HEK293 (cell line): Measurements from ENCODE around the gene EPHA6.
"Not testable (repeated sequence)": the region's sequence is repeated elsewhere in the genome, so short reads cannot be mapped to it uniquely, and the experiment has no call there.

Experiments used
- CTCF ChIA-PET: fragments of 350-600 bp; formaldehyde crosslinking; extraction: SDS; loops from one replicate; lab custom pipeline; 2021; ENCODE audit warnings: antibody characterized with exemption; lab: Yijun Ruan, JAX
- POLR2A ChIA-PET: fragments of 300-600 bp; formaldehyde crosslinking; extraction: SDS; loops from one replicate; lab custom pipeline; 2020; ENCODE audit warnings: antibody characterized with exemption, inconsistent platforms; lab: Yijun Ruan, JAX
- H3K27ac ChIP-seq: fragments of 200-500 bp; sonication (Bioruptor generic); 2 replicates; pipeline ENCODE4 v1.5.1; 2014; ENCODE audit warnings: low read depth, low read length, control low read depth, inconsistent platforms; ENCODE audit errors: extremely low read depth
- H3K36me3 ChIP-seq, 2 experiments: fragments of 200-500 bp in 1 of 2; sonication (Bioruptor generic) in 1 of 2; 1 replicate in 1 of 2; 2 replicates in 1 of 2; pipeline ENCODE4 v1.5.1; 2014 to 2017; ENCODE audit warnings: inconsistent platforms in 2 of 2, low read length in 2 of 2; ENCODE audit not compliant: control insufficient read depth in 2 of 2, insufficient read depth in 1 of 2
- H3K4me1 ChIP-seq: fragments of 200-500 bp; sonication (Bioruptor generic); 2 replicates; pipeline ENCODE4 v1.5.1; 2014; ENCODE audit warnings: mild to moderate bottlenecking, low read length, inconsistent platforms; ENCODE audit not compliant: control insufficient read depth, insufficient read depth
- H3K4me3 ChIP-seq: 2 replicates; pipeline ENCODE4 v1.5.1; 2011; ENCODE audit warnings: low read depth, mild to moderate bottlenecking, control low read depth, low read length, moderate library complexity
- H3K9me3 ChIP-seq: fragments of 200-500 bp; sonication (Bioruptor generic); 2 replicates; pipeline ENCODE4 v1.5.1; 2014; ENCODE audit warnings: low read depth, low read length, inconsistent platforms; ENCODE audit not compliant: control insufficient read depth, insufficient read depth
- ELK4 ChIP-seq: IDR thresholded peaks from 2 replicates; pipeline ENCODE4 v1.6.1; 2011; ENCODE audit warnings: mild to moderate bottlenecking, low read depth, low read length, borderline replicate concordance
- GLI4 ChIP-seq: fragments of 450-650 bp; formaldehyde crosslinking; IDR thresholded peaks from 2 replicates; pipeline ENCODE4 v1.5.1; 2016; ENCODE audit warnings: missing biosample characterization, missing genetic modification characterization
- REPIN1 ChIP-seq: fragments of 450-650 bp; formaldehyde crosslinking; IDR thresholded peaks from 2 replicates; pipeline ENCODE4 v1.5.1; 2017; ENCODE audit warnings: missing biosample characterization, missing genetic modification characterization, low read depth
- SETDB1 ChIP-seq: IDR thresholded peaks from one replicate; pipeline ENCODE4 v1.6.1; 2017; ENCODE audit warnings: mild to moderate bottlenecking, low read length, moderate library complexity, mixed read lengths; ENCODE audit not compliant: insufficient read length
- SP2 ChIP-seq: fragments of 450-650 bp; formaldehyde crosslinking; IDR thresholded peaks from 2 replicates; pipeline ENCODE4 v1.5.1; 2016; ENCODE audit warnings: missing biosample characterization, missing genetic modification characterization
- SP3 ChIP-seq: fragments of 450-650 bp; formaldehyde crosslinking; IDR thresholded peaks from 2 replicates; pipeline ENCODE4 v1.5.1; 2016; ENCODE audit warnings: missing biosample characterization, missing genetic modification characterization
- ZBTB1 ChIP-seq: fragments of 450-650 bp; formaldehyde crosslinking; IDR thresholded peaks from 2 replicates; pipeline ENCODE4 v1.5.1; 2016; ENCODE audit warnings: missing biosample characterization, missing genetic modification characterization
- ZBTB21 ChIP-seq: fragments of 450-650 bp; formaldehyde crosslinking; IDR thresholded peaks from 2 replicates; pipeline ENCODE4 v1.5.1; 2017; ENCODE audit warnings: missing biosample characterization, missing genetic modification characterization
- ZBTB48 ChIP-seq: fragments of 450-650 bp; formaldehyde crosslinking; IDR thresholded peaks from 2 replicates; pipeline ENCODE4 v1.5.1; 2016; ENCODE audit warnings: missing biosample characterization, missing genetic modification characterization
- ZFHX2 ChIP-seq: fragments of 450-650 bp; formaldehyde crosslinking; conservative IDR thresholded peaks from 2 replicates; pipeline ENCODE4 v1.5.1; 2016; ENCODE audit warnings: missing biosample characterization, missing genetic modification characterization
- ZNF112 ChIP-seq: fragments of 450-650 bp; formaldehyde crosslinking; IDR thresholded peaks from 2 replicates; pipeline ENCODE4 v1.5.0; 2017; ENCODE audit warnings: missing biosample characterization, missing genetic modification characterization
- ZNF16 ChIP-seq: fragments of 450-650 bp; formaldehyde crosslinking; IDR thresholded peaks from 2 replicates; pipeline ENCODE4 v1.5.1; 2016; ENCODE audit warnings: low read depth, missing biosample characterization, missing genetic modification characterization
- ZNF175 ChIP-seq: fragments of 450-650 bp; formaldehyde crosslinking; IDR thresholded peaks from 2 replicates; pipeline ENCODE4 v1.5.1; 2016; ENCODE audit warnings: missing biosample characterization, missing genetic modification characterization
- ZNF18 ChIP-seq: fragments of 450-650 bp; formaldehyde crosslinking; IDR thresholded peaks from 2 replicates; pipeline ENCODE4 v1.5.1; 2016; ENCODE audit warnings: missing biosample characterization, missing genetic modification characterization
- ZNF184 ChIP-seq: fragments of 450-650 bp; IDR thresholded peaks from 2 replicates; pipeline ENCODE4 v1.5.1; 2018; ENCODE audit warnings: missing biosample characterization, mild to moderate bottlenecking, missing genetic modification characterization
- ZNF239 ChIP-seq: fragments of 450-650 bp; formaldehyde crosslinking; IDR thresholded peaks from 2 replicates; pipeline ENCODE4 v1.5.1; 2016; ENCODE audit warnings: missing biosample characterization, missing genetic modification characterization
- ZNF248 ChIP-seq: fragments of 450-650 bp; formaldehyde crosslinking; IDR thresholded peaks from 2 replicates; pipeline ENCODE4 v1.5.1; 2017; ENCODE audit warnings: missing biosample characterization, missing genetic modification characterization
- ZNF341 ChIP-seq: fragments of 450-650 bp; formaldehyde crosslinking; IDR thresholded peaks from 2 replicates; pipeline ENCODE4; 2016; ENCODE audit warnings: low read depth, missing biosample characterization, missing genetic modification characterization
- ZNF423 ChIP-seq: fragments of 450-650 bp; formaldehyde crosslinking; IDR thresholded peaks from 2 replicates; pipeline ENCODE4 v1.5.1; 2016; ENCODE audit warnings: missing biosample characterization, missing genetic modification characterization
- ZNF510 ChIP-seq: fragments of 450-650 bp; formaldehyde crosslinking; IDR thresholded peaks from 2 replicates; pipeline ENCODE4 v1.5.1; 2018; ENCODE audit warnings: mild to moderate bottlenecking, missing genetic modification characterization, missing biosample characterization; ENCODE audit not compliant: insufficient replicate concordance
- ZNF560 ChIP-seq: fragments of 450-650 bp; formaldehyde crosslinking; IDR thresholded peaks from 2 replicates; pipeline ENCODE4 v1.5.1; 2017; ENCODE audit warnings: missing biosample characterization, missing genetic modification characterization, borderline replicate concordance
- ZNF692 ChIP-seq: fragments of 450-650 bp; formaldehyde crosslinking; IDR thresholded peaks from 2 replicates; pipeline ENCODE4 v1.5.1; 2016; ENCODE audit warnings: missing biosample characterization, missing genetic modification characterization

Gene EPHA6

GRCh38 chr3:97510795-97511194 is 696.4 kb downstream of the EPHA6 start (continued):
- TF ChIP-seq ELK4 (no peak), ZFHX2 (tag by site-specific recombination) (no peak), GLI4 (tag by site-specific recombination) (no peak), ZBTB48 (tag by site-specific recombination) (no peak), SETDB1 (no peak), ZNF175 (no peak), ZNF184 (no peak), ZNF248 (no peak), ZNF18 (no peak), SP3 (tag by site-specific recombination) (no peak), ZNF239 (tag by site-specific recombination) (no peak)

- Histone ChIP-seq H3K9me3 (no peaks in the 10 kb centered on the region), H3K4me3 (no peak overlapping the region), H3K36me3 (no peaks in the 10 kb centered on the region), H3K27ac (no peak overlapping the region), H3K4me1 (no peaks in the 10 kb centered on the region)
- ChIA-PET POLR2A (no interaction called here), CTCF (interaction anchor here (0.6 kb wide), 1 partner anchor 19 kb away, joined by 5 read pairs; no protein-coding TSS in a partner anchor)
- no peak for TF ChIP-seq ZNF692 (tag by site-specific recombination)
- TF ChIP-seq ZNF184: no peak
- no peak for TF ChIP-seq ZNF510 (tag by site-specific recombination)
- no peak for TF ChIP-seq SP2 (tag by site-specific recombination)
Observed at GRCh38 chr3:97515076-97515475, 700.7 kb downstream of the EPHA6 start.

- H3K9me3 ChIP-seq: no peaks in the 10 kb centered on the region
- H3K4me1 ChIP-seq: no peaks in the 10 kb centered on the region
- CTCF ChIA-PET: no interaction called here
- H3K27ac ChIP-seq: no peak overlapping the region
- no peaks in the 10 kb centered on the region for H3K36me3 ChIP-seq
- POLR2A ChIA-PET: no interaction called here
- TF ChIP-seq ZNF560 (tag by site-specific recombination) (no peak), REPIN1 (tag by site-specific recombination) (no peak), ZBTB1 (no peak), ZNF423 (tag by site-specific recombination) (no peak), ZNF341 (tag by site-specific recombination) (no peak), ZNF112 (tag by site-specific recombination) (no peak), ZNF248 (no peak), ZBTB21 (no peak), ZNF16 (tag by site-specific recombination) (no peak)
- TF ChIP-seq, all 188 proteins: peak for 0
- H3K4me3 ChIP-seq: no peak overlapping the region
Observed at GRCh38 chr3:97530691-97531090, 716.3 kb downstream of the EPHA6 start.

- H3K27ac ChIP-seq, H3K4me3 ChIP-seq, H3K9me3 ChIP-seq, H3K4me1 ChIP-seq, POLR2A ChIA-PET, H3K36me3 ChIP-seq: not testable (repeated sequence)
- CTCF ChIA-PET: interaction anchor here (0.6 kb wide), 1 partner anchor 579 kb away, joined by 3 read pairs; no protein-coding TSS in a partner anchor
Observed at GRCh38 chr3:97547573-97547972, 733.2 kb downstream of the EPHA6 start.
